HG03442 (cell line): Measurements from ENCODE around the gene MCL1.
"Not testable (repeated sequence)": the region's sequence is repeated elsewhere in the genome, so short reads cannot be mapped to it uniquely, and the experiment has no call there.

Experiments used
- ATAC-seq: cut with Tn5 transposase; IDR thresholded peaks from one replicate; pipeline ENCODE4 v1.9.1; 2021; ENCODE audit warnings: mild to moderate bottlenecking, moderate library complexity; ENCODE audit not compliant: unreplicated experiment

Gene MCL1

GRCh38 chr1:150579110-150579944 is at the start of gene MCL1:
Gene MCL1 (minus strand): TSS chr1:150579610. CDS start chr1:150579530, 80 bp downstream.
- ATAC-seq: peak; percentile 87

GRCh38 chr1:150628766-150629114 is 49.3 kb upstream of the MCL1 start:
- ATAC-seq: no peak

- no peak for ATAC-seq
These were observed 48.5 kb upstream of the MCL1 start for GRCh38 chr1:150627826-150628410.

GRCh38 chr1:150626150-150626549 is 46.7 kb upstream of the MCL1 start:
- no peak for ATAC-seq

- ATAC-seq: not testable (repeated sequence)
These were observed 45.1 kb upstream of the MCL1 start for GRCh38 chr1:150624546-150624945.

GRCh38 chr1:150624134-150624533 is 44.7 kb upstream of the MCL1 start:
- not testable (repeated sequence) for ATAC-seq

GRCh38 chr1:150622303-150622975 is 43.0 kb upstream of the MCL1 start:
- no peak for ATAC-seq

GRCh38 chr1:150621497-150622302 is 42.3 kb upstream of the MCL1 start:
- ATAC-seq: no peak

- no peak for ATAC-seq
These were observed 41.5 kb upstream of the MCL1 start for GRCh38 chr1:150620919-150621318.

GRCh38 chr1:150619576-150620509 is 40.4 kb upstream of the MCL1 start:
- ATAC-seq: no peak

- no peak for ATAC-seq
These were observed 36.2 kb upstream of the MCL1 start for GRCh38 chr1:150615346-150616201.

- ATAC-seq: peak; percentile 47
These were observed 33.9 kb upstream of the MCL1 start for GRCh38 chr1:150613061-150613920.

GRCh38 chr1:150612014-150612345 is 32.6 kb upstream of the MCL1 start:
- no peak for ATAC-seq

GRCh38 chr1:150610576-150610975 is 31.2 kb upstream of the MCL1 start:
- ATAC-seq: no peak

- ATAC-seq: no peak
These were observed 30.3 kb upstream of the MCL1 start for GRCh38 chr1:150609732-150610131.

GRCh38 chr1:150606463-150607142 is 27.2 kb upstream of the MCL1 start:
- ATAC-seq: no peak

GRCh38 chr1:150605451-150605731 is 26.0 kb upstream of the MCL1 start:
- not testable (repeated sequence) for ATAC-seq

GRCh38 chr1:150604226-150604588 is 24.8 kb upstream of the MCL1 start:
- ATAC-seq: no peak
